DOHH2 (cell line): ENCODE data around the gene CCDC122.

ENCODE experiments used
- H3F3A ChIP-seq: fragments of 200-600 bp; sonication (generic), shearing (Covaris generic); 2 replicates; pipeline ENCODE4 v1.6.0; 2016; ENCODE audit warnings: antibody characterized with exemption, mild to moderate bottlenecking; ENCODE audit not compliant: control insufficient read depth, insufficient read depth
- H3K27ac ChIP-seq: fragments of 200-600 bp; sonication (generic); 2 replicates; pipeline ENCODE4 v1.5.1; 2014; ENCODE audit warnings: low read depth, mild to moderate bottlenecking, low read length, moderate library complexity
- H3K27me3 ChIP-seq: fragments of 200-600 bp; sonication (generic); 2 replicates; pipeline ENCODE4 v1.6.1; 2014; ENCODE audit warnings: mild to moderate bottlenecking, low read length, mixed read lengths; ENCODE audit not compliant: control insufficient read depth
- H3K36me3 ChIP-seq: fragments of 200-600 bp; sonication (generic); 2 replicates; pipeline ENCODE4 v1.6.1; 2014; ENCODE audit warnings: mild to moderate bottlenecking, low read length, moderate library complexity, mixed read lengths; ENCODE audit not compliant: control insufficient read depth
- H3K4me1 ChIP-seq: fragments of 200-600 bp; sonication (generic); 2 replicates; pipeline ENCODE4 v1.6.1; 2014; ENCODE audit warnings: mild to moderate bottlenecking, low read length, mixed read lengths; ENCODE audit not compliant: control insufficient read depth
- H3K4me2 ChIP-seq: fragments of 200-600 bp; sonication (generic); 2 replicates; pipeline ENCODE4 v1.6.0; 2014; ENCODE audit warnings: mild to moderate bottlenecking, low read length, moderate library complexity
- H3K4me3 ChIP-seq: fragments of 200-600 bp; sonication (generic); 2 replicates; pipeline ENCODE4 v1.5.1; 2014; ENCODE audit warnings: mild to moderate bottlenecking, low read length, mixed read lengths
- H3K79me2 ChIP-seq: fragments of 200-600 bp; sonication (generic); 2 replicates; pipeline ENCODE4 v1.6.1; 2014; ENCODE audit warnings: mild to moderate bottlenecking, low read length, mixed read lengths; ENCODE audit not compliant: control insufficient read depth
- H3K9me2 ChIP-seq: fragments of 200-600 bp; sonication (generic); replicated peaks from 2 replicates; pipeline ENCODE4 v1.6.1; 2014; ENCODE audit warnings: mild to moderate bottlenecking, low read length, mixed read lengths; ENCODE audit not compliant: control insufficient read depth
- H3K9me3 ChIP-seq: fragments of 200-600 bp; sonication (generic); 2 replicates; pipeline ENCODE4 v1.6.1; 2014; ENCODE audit warnings: antibody characterized with exemption, low read length, mixed read lengths; ENCODE audit not compliant: control insufficient read depth, insufficient read depth
- H4K20me1 ChIP-seq: fragments of 200-600 bp; sonication (generic); 2 replicates; pipeline ENCODE4 v1.6.0; 2014; ENCODE audit warnings: low read depth, mild to moderate bottlenecking, antibody characterized with exemption, low read length, moderate library complexity; ENCODE audit not compliant: control insufficient read depth, insufficient read depth
- CTCF ChIP-seq: fragments of 200-600 bp; sonication (generic); IDR thresholded peaks from one replicate; pipeline ENCODE4 v1.5.1; 2014; ENCODE audit warnings: antibody characterized with exemption, mild to moderate bottlenecking, low read depth, low read length; ENCODE audit not compliant: poor library complexity, severe bottlenecking
- EZH2phosphoT487 ChIP-seq: fragments of 200-600 bp; sonication (generic); IDR thresholded peaks from 2 replicates; pipeline ENCODE4 v1.6.1; 2017; ENCODE audit warnings: borderline replicate concordance, mild to moderate bottlenecking, antibody characterized with exemption, low read length, moderate library complexity, mixed read lengths

Gene CCDC122

DNA sequence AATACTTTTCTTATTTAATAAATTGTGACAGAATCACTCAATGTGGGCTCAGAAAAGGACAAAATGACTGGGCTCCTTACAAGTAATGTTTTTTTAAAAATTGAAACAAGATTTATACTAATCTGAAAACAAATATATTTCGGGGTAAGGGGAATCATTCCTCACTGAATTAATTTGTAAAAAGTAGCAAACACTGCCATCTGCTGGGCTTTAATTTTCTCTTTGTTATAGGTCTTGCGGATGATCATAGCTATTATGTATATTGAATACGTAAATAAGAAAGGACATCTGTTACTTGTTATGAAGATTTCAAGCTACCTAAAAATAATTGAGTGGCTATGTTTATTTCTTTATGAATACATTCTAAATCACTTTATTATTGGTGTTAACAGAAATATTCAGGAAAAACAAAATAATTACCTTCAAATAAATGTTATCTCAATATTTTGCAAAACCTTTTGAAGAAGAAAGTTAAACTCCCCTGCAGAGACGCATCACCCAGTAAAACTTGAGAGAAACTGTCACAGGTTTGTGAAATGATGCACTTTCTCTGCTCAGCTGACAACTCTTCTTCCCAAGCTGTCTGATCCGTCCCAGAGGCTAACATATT, 75.0 kb downstream of the CCDC122 start:
- no peak overlapping the region for H3K4me3 ChIP-seq
- no peaks in the 10 kb centered on the region for H4K20me1 ChIP-seq
- peaks cover 8% of the 10 kb centered on the region; the same call in 1 of the 2 replicates for H3K27me3 ChIP-seq
- H3K4me2 ChIP-seq, result no peak overlapping the region
- H3F3A ChIP-seq, result no peaks in the 10 kb centered on the region
- TF ChIP-seq EZH2phosphoT487 (no peak), CTCF (peak; percentile 54)
- no peaks in the 10 kb centered on the region for H3K9me3 ChIP-seq
- H3K4me1 ChIP-seq, result no peaks in the 10 kb centered on the region
- H3K79me2 ChIP-seq, result no peaks in the 10 kb centered on the region
- H3K27ac ChIP-seq, result no peak overlapping the region
- no peaks in the 10 kb centered on the region for H3K9me2 ChIP-seq
- no peaks in the 10 kb centered on the region for H3K36me3 ChIP-seq

DNA sequence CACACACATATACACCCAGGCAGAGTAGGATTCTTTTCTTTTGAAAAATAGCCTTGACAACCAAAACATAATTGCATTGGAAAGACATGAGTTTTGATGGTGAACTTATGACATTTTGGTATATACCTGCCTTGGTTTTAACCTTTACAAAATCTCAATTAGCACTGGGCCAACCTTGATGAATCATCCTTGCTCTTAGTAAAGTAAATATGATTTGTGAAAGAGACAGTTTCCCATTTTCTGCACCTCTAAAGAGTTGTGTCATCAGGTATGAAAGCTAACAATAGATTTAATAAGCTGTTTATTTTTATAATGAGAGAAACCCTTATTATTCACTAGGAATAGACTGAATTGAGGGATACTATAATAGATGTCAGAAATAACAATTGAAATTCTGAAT, 77.0 kb downstream of the CCDC122 start:
- TF ChIP-seq EZH2phosphoT487 (no peak), CTCF (no peak)

GRCh38 chr13:43800828-43801227, 78.7 kb downstream of the CCDC122 start:
- Histone ChIP-seq H3K4me3 (no peak overlapping the region), H3F3A (no peaks in the 10 kb centered on the region), H3K4me2 (no peak overlapping the region), H4K20me1 (no peaks in the 10 kb centered on the region), H3K79me2 (no peaks in the 10 kb centered on the region), H3K4me1 (no peaks in the 10 kb centered on the region), H3K27me3 (0 out of 2 replicates have a peak, but pooled peaks cover 3% of the 10 kb centered on the region), H3K36me3 (no peaks in the 10 kb centered on the region), H3K9me3 (no peaks in the 10 kb centered on the region), H3K27ac (no peak overlapping the region), H3K9me2 (no peaks in the 10 kb centered on the region)
- TF ChIP-seq CTCF (no peak), EZH2phosphoT487 (no peak)

More for the DNA sequence above, 77.0 kb downstream of the CCDC122 start:
- no peaks in the 10 kb centered on the region for H3K79me2 ChIP-seq
- no peaks in the 10 kb centered on the region for H3K36me3 ChIP-seq
- no peaks in the 10 kb centered on the region for H3K4me1 ChIP-seq
- no peaks in the 10 kb centered on the region for H3K9me2 ChIP-seq
- no peaks in the 10 kb centered on the region for H4K20me1 ChIP-seq
- H3K27ac ChIP-seq, result no peak overlapping the region
- no peaks in the 10 kb centered on the region for H3F3A ChIP-seq
- no peak overlapping the region for H3K4me2 ChIP-seq
- H3K4me3 ChIP-seq, result no peak overlapping the region
- peaks cover 6% of the 10 kb centered on the region; the same call in 1 of the 2 replicates for H3K27me3 ChIP-seq
- no peaks in the 10 kb centered on the region for H3K9me3 ChIP-seq
